H9 (cell line): ENCODE measurements around the gene NANOG. TPM values are rescaled to one million over a fixed set of nuclear protein-coding genes. Genes with fewer than 3 reads are reported as not detected.
"Not testable (repeated sequence)": the region's sequence is repeated elsewhere in the genome, so short reads cannot be mapped to it uniquely, and the experiment has no call there.

ENCODE experiments used
- DNase-seq: peaks from one replicate; pipeline ENCODE4 v3.0.0-alpha.2; 2017
- H2AFZ ChIP-seq: one replicate; pipeline ENCODE4 v1.6.1; 2013; ENCODE audit warnings: mild to moderate bottlenecking, low read length, control low read depth, moderate library complexity
- H2AK5ac ChIP-seq: 2 replicates; pipeline ENCODE4 v1.6.1; 2013; ENCODE audit warnings: low read length, control low read depth, mixed read lengths; ENCODE audit not compliant: insufficient read length
- H2BK120ac ChIP-seq: one replicate; pipeline ENCODE4 v1.6.1; 2013; ENCODE audit warnings: low read depth, mild to moderate bottlenecking, low read length, control low read depth, inconsistent platforms; ENCODE audit not compliant: poor library complexity, severe bottlenecking
- H2BK12ac ChIP-seq: 2 replicates; pipeline ENCODE4 v1.6.1; 2013; ENCODE audit warnings: low read length, control low read depth, mixed read lengths, low read depth; ENCODE audit not compliant: insufficient read length
- H2BK15ac ChIP-seq: 2 replicates; pipeline ENCODE4 v1.6.1; 2013; ENCODE audit warnings: low read depth, low read length, control low read depth
- H2BK20ac ChIP-seq: one replicate; pipeline ENCODE4 v1.6.1; 2013; ENCODE audit warnings: low read depth, mild to moderate bottlenecking, low read length, control low read depth, inconsistent platforms; ENCODE audit not compliant: poor library complexity, severe bottlenecking
- H2BK5ac ChIP-seq: 2 replicates; pipeline ENCODE4 v1.6.1; 2013; ENCODE audit warnings: low read length, control low read depth, mixed read lengths; ENCODE audit not compliant: insufficient read length
- H3K14ac ChIP-seq: 2 replicates; pipeline ENCODE4 v1.6.1; 2013; ENCODE audit warnings: low read length, control low read depth; ENCODE audit not compliant: insufficient read depth
- H3K18ac ChIP-seq: 2 replicates; pipeline ENCODE4 v1.6.1; 2013; ENCODE audit warnings: low read depth, mild to moderate bottlenecking, mixed read lengths, low read length, control low read depth; ENCODE audit not compliant: insufficient read length
- H3K23ac ChIP-seq: 2 replicates; pipeline ENCODE4 v1.6.1; 2013; ENCODE audit warnings: low read length, control low read depth, mixed read lengths, low read depth; ENCODE audit not compliant: insufficient read length
- H3K23me2 ChIP-seq: 2 replicates; pipeline ENCODE4 v1.6.1; 2013; ENCODE audit warnings: low read depth, mild to moderate bottlenecking, mixed read lengths, low read length, control low read depth; ENCODE audit not compliant: insufficient read length, poor library complexity, severe bottlenecking
- H3K27ac ChIP-seq: 2 replicates; pipeline ENCODE4 v1.5.1; 2013; ENCODE audit warnings: low read length, control low read depth, mixed read lengths, low read depth; ENCODE audit not compliant: insufficient read length
- H3K27me3 ChIP-seq: 2 replicates; pipeline ENCODE4 v1.6.1; 2013; ENCODE audit warnings: low read length, control low read depth, inconsistent platforms; ENCODE audit not compliant: insufficient read depth
- H3K4ac ChIP-seq: 2 replicates; pipeline ENCODE4 v1.6.1; 2013; ENCODE audit warnings: low read depth, mild to moderate bottlenecking, control low read depth, inconsistent platforms, low read length, moderate library complexity
- H3K4me1 ChIP-seq: 2 replicates; pipeline ENCODE4 v1.6.1; 2013; ENCODE audit warnings: low read length, control low read depth, inconsistent platforms; ENCODE audit not compliant: insufficient read depth
- H3K4me2 ChIP-seq: 2 replicates; pipeline ENCODE4 v1.6.1; 2013; ENCODE audit warnings: low read length, control low read depth, mixed read lengths; ENCODE audit not compliant: insufficient read length, insufficient read depth
- H3K56ac ChIP-seq: 2 replicates; pipeline ENCODE4 v1.6.1; 2013; ENCODE audit warnings: low read depth, mild to moderate bottlenecking, mixed read lengths, low read length, control low read depth; ENCODE audit not compliant: insufficient read length
- H3K79me1 ChIP-seq: 2 replicates; pipeline ENCODE4 v1.6.1; 2013; ENCODE audit warnings: low read depth, mild to moderate bottlenecking, moderate library complexity, low read length, control low read depth, inconsistent platforms; ENCODE audit not compliant: insufficient read depth, poor library complexity, severe bottlenecking
- H3K79me2 ChIP-seq: 2 replicates; pipeline ENCODE4 v1.6.1; 2013; ENCODE audit warnings: low read length, control low read depth, inconsistent platforms; ENCODE audit not compliant: insufficient read depth
- H3K9ac ChIP-seq: 2 replicates; pipeline ENCODE4 v1.6.1; 2013; ENCODE audit warnings: low read length, control low read depth, mixed read lengths; ENCODE audit not compliant: insufficient read length; ENCODE audit errors: extremely low read depth
- H3K9me3 ChIP-seq: one replicate; pipeline ENCODE4 v1.6.1; 2013; ENCODE audit warnings: low read depth, low read length, inconsistent platforms; ENCODE audit not compliant: control insufficient read depth
- H3T11ph ChIP-seq: one replicate; pipeline ENCODE4 v1.6.1; 2013; ENCODE audit warnings: mild to moderate bottlenecking, low read length, control low read depth, inconsistent platforms
- H4K20me1 ChIP-seq: one replicate; pipeline ENCODE4 v1.6.1; 2013; ENCODE audit not compliant: control insufficient read depth, insufficient read length, insufficient read depth
- H4K5ac ChIP-seq: 2 replicates; pipeline ENCODE4 v1.6.1; 2013; ENCODE audit warnings: low read depth, mild to moderate bottlenecking, mixed read lengths, low read length, control low read depth; ENCODE audit not compliant: insufficient read length
- H4K8ac ChIP-seq: replicated peaks from 2 replicates; pipeline ENCODE4 v1.6.1; 2013; ENCODE audit warnings: low read length, control low read depth, mixed read lengths, low read depth; ENCODE audit not compliant: insufficient read length
- H4K91ac ChIP-seq: 2 replicates; pipeline ENCODE4 v1.6.1; 2013; ENCODE audit warnings: low read depth, mild to moderate bottlenecking, moderate library complexity, mixed read lengths, low read length, control low read depth; ENCODE audit not compliant: insufficient read length
- H3K27ac Mint-ChIP-seq, 3 experiments: 2 replicates in 2 of 3; 3 replicates in 1 of 3; pipeline ENCODE4 v1.8.0; 2020 to 2021; ENCODE audit warnings: mixed read lengths in 3 of 3, mild to moderate bottlenecking in 1 of 3, moderate library complexity in 1 of 3
- H3K27me3 Mint-ChIP-seq: 2 replicates; pipeline ENCODE4 v1.8.0; 2021; ENCODE audit warnings: low read depth, mild to moderate bottlenecking, moderate library complexity, mixed read lengths
- H3K36me3 Mint-ChIP-seq, 3 experiments: 2 replicates in 2 of 3; 3 replicates in 1 of 3; pipeline ENCODE4 v1.8.0; 2020 to 2021; ENCODE audit warnings: low read depth in 3 of 3, mixed read lengths in 3 of 3; ENCODE audit not compliant: insufficient read depth in 1 of 3
- H3K4me1 Mint-ChIP-seq, 2 experiments: 2 replicates each; pipeline ENCODE4 v1.8.0; 2020; ENCODE audit warnings: mixed read lengths in 2 of 2
- H3K4me3 Mint-ChIP-seq, 2 experiments: 2 replicates in 1 of 2; 3 replicates in 1 of 2; pipeline ENCODE4 v1.8.0; 2020 to 2021; ENCODE audit warnings: mild to moderate bottlenecking in 2 of 2, mixed read lengths in 2 of 2, moderate library complexity in 1 of 2
- H3K9me3 Mint-ChIP-seq, 2 experiments: 2 replicates in 1 of 2; 3 replicates in 1 of 2; pipeline ENCODE4 v1.8.0; 2020; ENCODE audit warnings: mild to moderate bottlenecking in 2 of 2, mixed read lengths in 2 of 2, moderate library complexity in 1 of 2
- CTCF ChIP-seq: fragments of 200-600 bp; sonication (generic); conservative IDR thresholded peaks from 3 replicates; pipeline ENCODE4 v1.8.0; 2021; ENCODE audit warnings: antibody characterized with exemption, mild to moderate bottlenecking
- WGBS: extraction: QIAGEN DNeasy Blood & Tissue Kit; methylation state at CpG from one replicate; pipeline ENCODE4 v1.1.7; 2013; ENCODE audit warnings: missing lambda C conversion rate, low lambda C conversion rate, mixed read lengths; ENCODE audit not compliant: insufficient read length; ENCODE audit errors: extremely low coverage; 5-methylcytosine and 5-hydroxymethylcytosine counted together
- total RNA-seq: library from RNA; stranded (reverse); gene quantifications from 2 replicates; pipeline ENCODE4 v1.2.1, GENCODE V29; 2021

NANOG gene
- total RNA-seq, 1 experiment from 2014 or later: 199 TPM

DNA sequence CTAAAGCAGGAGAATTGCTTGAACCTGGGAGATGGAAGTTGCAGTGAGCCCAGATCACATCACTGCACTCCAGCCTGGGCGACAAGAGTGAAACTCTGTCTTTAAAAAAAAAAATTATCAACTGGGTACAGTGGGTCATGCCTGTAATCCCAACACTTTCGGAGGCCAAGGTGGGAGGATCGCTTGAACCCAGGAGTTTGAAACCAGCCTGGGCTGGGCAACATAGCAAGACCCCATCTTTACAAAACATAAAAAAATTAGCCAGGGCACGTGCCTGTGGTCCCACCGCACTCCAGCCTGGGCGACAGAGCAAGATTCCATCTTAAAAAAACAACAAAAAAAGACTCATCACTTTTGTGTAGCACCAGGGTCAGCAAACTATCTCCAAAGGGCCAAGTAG lies 7.1 kb upstream of the NANOG start:
- Histone ChIP-seq H4K91ac (no peak overlapping the region), H2AFZ (no peak overlapping the region), H3K4me1 (no peaks in the 10 kb centered on the region), H3K27me3 (no peaks in the 10 kb centered on the region), H4K20me1 (no peaks in the 10 kb centered on the region), H3K79me1 (no peaks in the 10 kb centered on the region), H2BK15ac (no peak overlapping the region), H3K14ac (no peak overlapping the region), H4K8ac (no peak overlapping the region), H3K4ac (no peak overlapping the region), H3K4me2 (no peak overlapping the region), H2BK120ac (no peak overlapping the region), H3K9ac (no peak overlapping the region), H3K56ac (no peak overlapping the region), H3K79me2 (no peaks in the 10 kb centered on the region), H4K5ac (no peak overlapping the region), H3K27ac (no peak overlapping the region), H3K23me2 (no peaks in the 10 kb centered on the region), H3K18ac (no peak overlapping the region), H2BK5ac (no peak overlapping the region), H2BK12ac (no peak overlapping the region), H3K9me3 (no peaks in the 10 kb centered on the region), H3K23ac (no peak overlapping the region), H2AK5ac (no peak overlapping the region), H3T11ph (no peak overlapping the region), H2BK20ac (no peak overlapping the region)
- no peaks in the 10 kb centered on the region for H3K27me3 Mint-ChIP-seq
- H3K4me3 Mint-ChIP-seq: no peak overlapping the region
- H3K9me3 Mint-ChIP-seq: no peaks in the 10 kb centered on the region
- DNase-seq: no peak
- H3K4me1 Mint-ChIP-seq: peaks cover 21 to 26% of the 10 kb centered on the region in 2 experiments
- TF ChIP-seq CTCF: no peak
- H3K27ac Mint-ChIP-seq: no peak overlapping the region
- WGBS: no CpG with 5 or more reads among the region's 6 CpGs
- H3K36me3 Mint-ChIP-seq: no peaks in the 10 kb centered on the region

- not testable (repeated sequence) for H3K4me1 ChIP-seq, H3K9me3 ChIP-seq, H4K8ac ChIP-seq, DNase-seq, H2AFZ ChIP-seq, H3K23me2 ChIP-seq, H3K9ac ChIP-seq, H3K56ac ChIP-seq, H3K23ac ChIP-seq, H2BK20ac ChIP-seq, H3K79me2 ChIP-seq, H4K91ac ChIP-seq, H3K27me3 Mint-ChIP-seq, H3K79me1 ChIP-seq, H4K5ac ChIP-seq, H2BK120ac ChIP-seq, H3K18ac ChIP-seq, H3K27me3 ChIP-seq, H3K9me3 Mint-ChIP-seq, H3K27ac Mint-ChIP-seq, H3K4me2 ChIP-seq, H2BK5ac ChIP-seq, H2AK5ac ChIP-seq, H2BK15ac ChIP-seq, H4K20me1 ChIP-seq, H3K4ac ChIP-seq, H3T11ph ChIP-seq, H3K36me3 Mint-ChIP-seq, H2BK12ac ChIP-seq, H3K27ac ChIP-seq, H3K14ac ChIP-seq
- WGBS: no CpG with 5 or more reads among the region's 9 CpGs
- Mint-ChIP-seq H3K4me1 (peaks cover 35 to 40% of the 10 kb centered on the region in 2 experiments), H3K4me3 (peak overlapping the region in 1 of 2 experiments; percentile 26; a peak in 1 of 5 replicates)
Observed at GRCh38 chr12:7783433-7783832, 5.8 kb upstream of the NANOG start.
